ENCODE measurements around the gene GPR150. TPM values are rescaled to one million over a fixed set of nuclear protein-coding genes. Genes with fewer than 3 reads are reported as not detected.

Gene GPR150
- total and polyA plus RNA-seq, 10 of the 15 experiments (the other 5 are each of a cell fraction or from before 2014, with no cell fraction given) = 0.08 to 1.1 (median 0.37) TPM; not detected in 1

DNA sequence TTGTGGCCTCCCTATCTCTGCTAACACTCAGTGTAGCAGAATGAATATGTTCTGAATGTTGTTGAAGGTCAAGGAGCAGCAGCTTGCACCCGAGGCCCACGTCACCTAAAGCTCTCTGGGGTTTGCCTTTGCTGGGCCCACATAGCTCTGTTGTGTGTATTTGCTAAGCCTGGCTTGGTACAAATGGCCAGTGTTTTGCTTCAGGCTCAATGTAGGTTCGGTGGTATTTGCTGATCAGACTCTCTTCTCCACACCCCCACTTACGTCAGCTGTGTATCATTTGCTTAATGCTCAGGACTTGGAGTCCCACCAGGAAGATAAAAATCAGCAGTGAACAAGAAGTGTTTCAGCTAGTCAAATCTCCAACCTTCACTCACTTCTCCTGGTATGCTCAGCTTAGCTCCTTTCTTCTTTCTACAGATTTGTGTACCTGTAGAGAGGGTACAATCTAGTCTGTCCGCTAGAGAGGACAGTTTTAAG lies 21.9 kb downstream of the GPR150 start (continued):
- TF ChIP-seq, protein P1, sequence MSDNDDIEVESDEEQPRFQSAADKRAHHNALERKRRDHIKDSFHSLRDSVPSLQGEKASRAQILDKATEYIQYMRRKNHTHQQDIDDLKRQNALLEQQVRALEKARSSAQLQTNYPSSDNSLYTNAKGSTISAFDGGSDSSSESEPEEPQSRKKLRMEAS (IDR thresholded peaks at IDR 0.05; ENCODE audit: low read depth, low read length) = no peak

DNA sequence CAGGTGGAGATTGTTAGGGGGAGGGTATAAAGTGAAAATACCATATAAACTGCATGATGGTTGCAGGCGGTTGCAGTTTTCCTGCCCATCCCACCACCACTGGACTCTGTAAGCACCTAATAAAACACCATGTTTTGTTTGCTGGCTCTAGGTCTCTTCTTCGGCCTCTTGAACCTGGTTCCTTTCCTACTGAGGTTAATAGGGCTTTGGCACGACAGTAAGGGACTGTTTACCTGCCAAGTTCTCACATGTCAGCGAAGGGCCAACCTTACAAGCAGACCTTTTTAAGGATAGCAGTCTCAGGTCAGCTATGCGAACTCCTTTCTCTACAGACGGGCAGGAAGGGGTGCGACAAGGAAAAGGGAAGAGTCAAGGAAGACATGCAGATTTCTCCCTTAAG lies 23.3 kb downstream of the GPR150 start:
- ChIA-PET RAD21 (ENCODE audit: unreplicated experiment) (interaction anchor here (0.8 to 7.4 kb wide), 6 partner anchors 12 to 693 kb away, joined by 3 to 98 read pairs (median 20); no protein-coding TSS in a partner anchor), SMC1A (ENCODE audit: uncharacterized antibody, unreplicated experiment) (interaction anchor here (0.7 to 7.6 kb wide), 16 partner anchors 8 to 209 kb away, joined by 3 to 168 read pairs (median 4); no protein-coding TSS in a partner anchor), POLR2A (no interaction called here), CTCF (interaction anchor here (0.6 to 8.5 kb wide), 18 partner anchors 8 to 693 kb away, joined by 3 to 206 read pairs (median 6); partner anchors contain the start of gene RHOBTB3)
- ATAC-seq (no peak), DNase-seq (ENCODE audit: low read depth, low spot score) (no peak), FAIRE-seq (no peak)
- 70% methylated on average over 7 of the region's 7 CpGs for WGBS (ENCODE audit: insufficient coverage, insufficient replicate concordance, low lambda C conversion rate, missing lambda C conversion rate)
- in situ Hi-C loops (cut with MboI) (no loop called here), intact Hi-C loops (cut with micrococcal nuclease; ENCODE audit: unreplicated experiment) (loop anchor here (10.0 kb wide), 2 partner anchors 312 to 692 kb away; no protein-coding TSS in a partner anchor)
- Histone ChIP-seq H3K36me3 (ENCODE audit: control insufficient read depth in 2 of 2, insufficient read depth in 2 of 2, low read length in 1 of 2) (no peaks in the 10 kb centered on the region), H3K4me3 (no peak overlapping the region), H3K27ac (ENCODE audit: control insufficient read depth, insufficient read depth) (no peak overlapping the region), H3K27me3 (replicated peaks in 1 of 2; ENCODE audit: control insufficient read depth in 2 of 2, insufficient read depth in 2 of 2, low read length in 1 of 2) (no peaks in the 10 kb centered on the region), H3K79me2 (ENCODE audit: control insufficient read depth, insufficient read depth, low read length) (no peaks in the 10 kb centered on the region), H4K20me1 (ENCODE audit: control insufficient read depth, insufficient read depth) (no peaks in the 10 kb centered on the region), H3K4me1 (ENCODE audit: control insufficient read depth, insufficient read depth, low read length) (peaks cover 4% of the 10 kb centered on the region), H3K9ac (ENCODE audit: control insufficient read depth, insufficient read depth, low read length) (no peak overlapping the region), H3K9me3 (replicated peaks; ENCODE audit: control insufficient read depth, insufficient read depth, low read length) (no peaks in the 10 kb centered on the region), H3K4me2 (ENCODE audit: control insufficient read depth, insufficient read depth) (no peak overlapping the region), H2AFZ (ENCODE audit: control insufficient read depth, low read depth, low read length) (no peak overlapping the region)
- TF ChIP-seq HCFC1 (IDR thresholded peaks at IDR 0.05; ENCODE audit: low read length) = no peak
- no peak for TF ChIP-seq ZNF274 (IDR thresholded peaks at IDR 0.05; ENCODE audit: insufficient read depth, insufficient read length)
- no peak for TF ChIP-seq ESRRA (IDR thresholded peaks at IDR 0.05; ENCODE audit: low read length)
- TF ChIP-seq NBN (IDR thresholded peaks at IDR 0.05) = no peak
- TF ChIP-seq, protein P2, sequence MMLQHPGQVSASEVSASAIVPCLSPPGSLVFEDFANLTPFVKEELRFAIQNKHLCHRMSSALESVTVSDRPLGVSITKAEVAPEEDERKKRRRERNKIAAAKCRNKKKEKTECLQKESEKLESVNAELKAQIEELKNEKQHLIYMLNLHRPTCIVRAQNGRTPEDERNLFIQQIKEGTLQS (IDR thresholded peaks at IDR 0.05; ENCODE audit: borderline replicate concordance, extremely low read depth, low read depth, low read length) = no peak
- TF ChIP-seq TCF3 (IDR thresholded peaks at IDR 0.05; ENCODE audit: borderline replicate concordance, insufficient read depth, low read depth, low read length) = no peak
- TF ChIP-seq, protein P3, sequence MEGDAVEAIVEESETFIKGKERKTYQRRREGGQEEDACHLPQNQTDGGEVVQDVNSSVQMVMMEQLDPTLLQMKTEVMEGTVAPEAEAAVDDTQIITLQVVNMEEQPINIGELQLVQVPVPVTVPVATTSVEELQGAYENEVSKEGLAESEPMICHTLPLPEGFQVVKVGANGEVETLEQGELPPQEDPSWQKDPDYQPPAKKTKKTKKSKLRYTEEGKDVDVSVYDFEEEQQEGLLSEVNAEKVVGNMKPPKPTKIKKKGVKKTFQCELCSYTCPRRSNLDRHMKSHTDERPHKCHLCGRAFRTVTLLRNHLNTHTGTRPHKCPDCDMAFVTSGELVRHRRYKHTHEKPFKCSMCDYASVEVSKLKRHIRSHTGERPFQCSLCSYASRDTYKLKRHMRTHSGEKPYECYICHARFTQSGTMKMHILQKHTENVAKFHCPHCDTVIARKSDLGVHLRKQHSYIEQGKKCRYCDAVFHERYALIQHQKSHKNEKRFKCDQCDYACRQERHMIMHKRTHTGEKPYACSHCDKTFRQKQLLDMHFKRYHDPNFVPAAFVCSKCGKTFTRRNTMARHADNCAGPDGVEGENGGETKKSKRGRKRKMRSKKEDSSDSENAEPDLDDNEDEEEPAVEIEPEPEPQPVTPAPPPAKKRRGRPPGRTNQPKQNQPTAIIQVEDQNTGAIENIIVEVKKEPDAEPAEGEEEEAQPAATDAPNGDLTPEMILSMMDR (IDR thresholded peaks at IDR 0.05 in 2 of 3, conservative IDR thresholded peaks at IDR 0.05 in 1 of 3; ENCODE audit: control insufficient read depth in 2 of 3, extremely low read depth in 1 of 3, insufficient read depth in 1 of 3, low read depth in 3 of 3, low read length in 3 of 3) = no peak
- no peak for TF ChIP-seq NFYB (IDR thresholded peaks at IDR 0.05; ENCODE audit: insufficient read depth, low read depth, low read length)
- BruUV-seq (replicated peaks) = no TSS peak

All from GM12878 (cell line).